ENCODE results near the gene CFAP61.

DNA sequence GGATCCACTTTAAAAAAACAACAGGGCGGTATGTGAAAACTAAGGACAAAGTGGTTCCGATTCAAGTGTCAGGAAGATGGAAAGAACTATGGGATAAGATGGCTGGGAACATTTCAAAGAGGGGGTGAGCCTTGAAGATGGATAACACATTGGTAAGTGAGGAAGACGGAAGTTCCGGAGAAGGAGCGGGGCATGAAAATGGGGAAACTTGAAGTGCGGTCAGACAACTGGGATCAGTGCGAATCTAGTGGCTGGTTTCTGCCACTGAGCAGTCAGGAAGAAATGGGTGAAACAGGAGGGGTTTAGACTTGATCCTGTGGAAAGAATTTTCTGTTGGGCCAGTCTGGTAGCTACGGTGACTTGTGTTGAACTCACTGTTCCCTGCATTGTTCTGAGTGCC lies 34.0 kb upstream of the CFAP61 start:
- TF ChIP-seq POLR2A (IDR thresholded peaks at IDR 0.05): no peak
- TF ChIP-seq POLR2AphosphoS5 (IDR thresholded peaks at IDR 0.05): no peak

Measured in breast epithelium (tissue), 3 donors.